ENCODE measurements around the gene MGAT5B. TPM values are rescaled to one million over a fixed set of nuclear protein-coding genes. Genes with fewer than 3 reads are reported as not detected.
"Not testable (repeated sequence)": the region's sequence is repeated elsewhere in the genome, so short reads cannot be mapped to it uniquely, and the experiment has no call there.

MGAT5B gene
- total and polyA plus RNA-seq, 2 experiments from 2014 or later: 0.11 to 0.16 TPM

DNA sequence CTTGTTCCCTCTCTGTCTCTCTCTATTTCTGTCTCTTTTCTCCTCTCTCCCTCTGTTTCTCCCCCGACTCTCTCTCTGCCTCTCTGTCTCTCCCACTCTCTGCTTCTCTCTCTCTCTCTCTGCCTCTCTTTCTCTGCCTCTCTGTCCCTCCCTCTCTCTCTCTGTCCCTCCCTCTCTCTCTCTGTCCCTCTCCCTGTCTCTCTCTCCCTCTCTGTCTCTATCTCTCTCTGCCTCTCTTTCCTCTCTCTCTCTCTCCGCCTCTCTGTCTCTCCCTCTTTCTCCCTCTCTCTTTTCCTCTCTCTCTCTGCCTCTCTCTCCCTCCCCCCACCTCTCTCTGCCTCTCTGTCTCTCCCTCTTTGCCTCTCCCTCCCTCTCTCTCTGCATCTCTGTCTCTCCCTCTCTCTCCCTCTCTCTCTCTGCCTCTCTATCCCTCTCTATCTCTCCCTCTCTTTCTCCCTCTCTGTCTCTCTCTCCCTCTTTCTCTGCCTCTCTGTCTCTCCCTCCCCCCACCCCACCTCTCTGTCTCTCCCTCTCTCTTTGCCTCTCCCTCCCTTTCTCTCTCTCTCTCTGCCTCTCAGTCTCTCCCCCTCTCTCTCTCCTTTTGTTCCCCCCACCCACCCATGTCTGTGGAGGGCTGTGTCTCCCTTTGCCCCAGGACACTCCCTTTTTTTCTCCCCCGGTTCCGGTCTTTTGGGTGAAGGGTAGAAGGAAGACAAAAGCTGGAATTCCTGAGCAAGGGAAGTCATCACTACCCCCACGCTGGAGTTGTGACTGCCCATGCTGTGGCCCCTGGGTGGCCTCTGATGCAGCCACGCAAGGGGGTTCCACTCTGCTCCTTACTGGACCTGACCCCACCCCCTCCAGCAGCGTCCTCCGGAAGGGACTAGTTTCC lies 27.1 kb upstream of the MGAT5B start:
- Histone ChIP-seq H3K79me2 (ENCODE audit: insufficient read depth) (no peaks in the 10 kb centered on the region), H3K9ac (no peak overlapping the region), H3K9me3 (ENCODE audit: low read depth) (no peaks in the 10 kb centered on the region), H3K4me3 (no peak overlapping the region), H3K27me3 (replicated peaks; ENCODE audit: insufficient read depth) (peaks cover 50% of the 10 kb centered on the region), H3K36me3 (ENCODE audit: low read depth) (no peaks in the 10 kb centered on the region), H4K20me1 (ENCODE audit: insufficient read depth) (no peaks in the 10 kb centered on the region), H3K27ac (no peak overlapping the region), H3F3A (ENCODE audit: insufficient read depth) (no peaks in the 10 kb centered on the region), H3K4me1 (ENCODE audit: insufficient read depth) (no peaks in the 10 kb centered on the region), H2AFZ (no peak overlapping the region), H3K9me2 (ENCODE audit: insufficient read depth) (no peaks in the 10 kb centered on the region), H3K4me2 (ENCODE audit: unreplicated experiment) (no peak overlapping the region)
- WGBS, 2 experiments (ENCODE audit: low coverage in 1 of 2, low lambda C conversion rate in 2 of 2, missing lambda C conversion rate in 2 of 2): 6 to 13% methylated on average over 7 to 8 of the region's 8 CpGs
- in situ Hi-C loops (cut with MboI): no loop called here
- DNase-seq: no peak
- TF ChIP-seq EZH2 (IDR thresholded peaks at IDR 0.05; ENCODE audit: insufficient read depth, poor library complexity, severe bottlenecking) (no peak), EZH2phosphoT487 (IDR thresholded peaks at IDR 0.05; ENCODE audit: insufficient read depth, low read depth) (no peak)

DNA sequence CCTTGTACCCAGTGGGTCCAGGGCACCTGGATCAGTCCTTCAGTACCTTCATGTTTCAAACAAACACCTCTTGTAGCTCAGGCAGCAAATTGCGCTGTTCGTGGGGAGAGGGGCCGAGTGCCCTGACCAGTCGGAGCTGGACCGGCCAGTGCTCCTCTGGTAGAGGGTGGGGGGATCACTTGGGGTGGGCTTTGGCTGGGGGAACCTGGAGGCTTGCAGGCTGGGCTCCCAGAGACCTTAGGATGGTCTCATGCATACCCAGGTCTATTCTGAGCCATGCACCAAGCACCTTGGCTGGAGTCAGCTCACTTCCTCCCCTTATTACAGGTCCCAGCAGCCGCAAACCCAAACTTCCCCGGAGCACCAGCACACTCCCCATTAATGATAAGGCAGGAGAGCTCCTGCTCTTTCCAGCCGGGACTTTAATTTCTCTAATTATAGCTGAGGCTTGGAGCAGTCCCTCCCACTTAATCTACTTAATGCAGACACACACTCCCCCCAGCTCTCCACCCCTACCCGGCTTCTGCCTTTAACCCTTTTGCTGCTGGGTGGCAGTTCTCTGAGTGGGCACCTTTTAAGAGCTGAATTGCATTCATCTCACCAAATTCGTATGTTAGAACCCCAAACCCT lies 26.3 kb upstream of the MGAT5B start:
- Histone ChIP-seq H3K9me3 (ENCODE audit: low read depth) (no peaks in the 10 kb centered on the region), H3K9me2 (ENCODE audit: insufficient read depth) (no peaks in the 10 kb centered on the region), H3K27ac (no peak overlapping the region), H3K27me3 (replicated peaks; ENCODE audit: insufficient read depth) (peaks cover 52% of the 10 kb centered on the region), H3K9ac (no peak overlapping the region), H4K20me1 (ENCODE audit: insufficient read depth) (no peaks in the 10 kb centered on the region), H3K36me3 (ENCODE audit: low read depth) (no peaks in the 10 kb centered on the region), H3K4me2 (ENCODE audit: unreplicated experiment) (no peak overlapping the region), H2AFZ (no peak overlapping the region), H3F3A (ENCODE audit: insufficient read depth) (no peaks in the 10 kb centered on the region), H3K79me2 (ENCODE audit: insufficient read depth) (no peaks in the 10 kb centered on the region), H3K4me1 (ENCODE audit: insufficient read depth) (no peaks in the 10 kb centered on the region), H3K4me3 (no peak overlapping the region)
- in situ Hi-C loops (cut with MboI): no loop called here
- 3 to 8% methylated on average over 9 to 10 of the region's 10 CpGs for WGBS, 2 experiments (ENCODE audit: low coverage in 1 of 2, low lambda C conversion rate in 2 of 2, missing lambda C conversion rate in 2 of 2)
- no peak for DNase-seq
- TF ChIP-seq EZH2phosphoT487 (IDR thresholded peaks at IDR 0.05; ENCODE audit: insufficient read depth, low read depth) (no peak), EZH2 (IDR thresholded peaks at IDR 0.05; ENCODE audit: insufficient read depth, poor library complexity, severe bottlenecking) (no peak)

DNA sequence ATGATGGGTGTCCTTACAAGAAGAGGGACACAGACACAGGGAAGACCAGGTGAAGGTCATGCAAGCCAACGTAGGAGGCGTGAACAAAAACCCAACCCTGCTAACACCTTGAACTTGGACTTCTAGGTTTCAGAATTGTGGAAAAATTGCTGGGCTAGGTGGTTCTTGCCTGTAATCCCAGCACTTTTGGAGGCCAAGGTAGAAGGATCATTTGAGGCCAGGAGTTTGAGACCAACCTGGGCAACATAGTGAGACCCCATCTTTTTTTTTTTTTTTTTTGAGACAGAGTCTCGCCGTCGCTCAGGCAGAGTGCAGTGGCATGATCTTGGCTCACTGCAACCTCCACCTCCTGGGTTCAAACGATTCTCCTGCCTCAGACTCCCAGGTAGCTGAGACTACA lies 25.1 kb upstream of the MGAT5B start:
- H3K9ac ChIP-seq; in situ Hi-C loops (cut with MboI); DNase-seq; H3K9me3 ChIP-seq (ENCODE audit: low read depth); H3K79me2 ChIP-seq (ENCODE audit: insufficient read depth); H2AFZ ChIP-seq; H4K20me1 ChIP-seq (ENCODE audit: insufficient read depth); H3K27ac ChIP-seq; H3K9me2 ChIP-seq (ENCODE audit: insufficient read depth); H3K4me1 ChIP-seq (ENCODE audit: insufficient read depth); H3F3A ChIP-seq (ENCODE audit: insufficient read depth); H3K36me3 ChIP-seq (ENCODE audit: low read depth); H3K4me2 ChIP-seq (ENCODE audit: unreplicated experiment); H3K4me3 ChIP-seq: not testable (repeated sequence)
- H3K27me3 ChIP-seq (replicated peaks; ENCODE audit: insufficient read depth): peaks cover 50% of the 10 kb centered on the region
- WGBS, 2 experiments (ENCODE audit: low coverage in 1 of 2, low lambda C conversion rate in 2 of 2, missing lambda C conversion rate in 2 of 2): 58 to 67% methylated on average over 6 of the region's 6 CpGs

- 30 to 31% methylated on average over 10 of the region's 10 CpGs for WGBS, 2 experiments (ENCODE audit: low coverage in 1 of 2, low lambda C conversion rate in 2 of 2, missing lambda C conversion rate in 2 of 2)
- DNase-seq: peak; percentile 26
Observed at GRCh38 chr17:76843703-76844484, 24.3 kb upstream of the MGAT5B start.

More at GRCh38 chr17:76843703-76844484, 24.3 kb upstream of the MGAT5B start:
- Histone ChIP-seq H3K4me2 (ENCODE audit: unreplicated experiment) (no peak overlapping the region), H3K9me3 (ENCODE audit: low read depth) (no peaks in the 10 kb centered on the region), H3K27me3 (replicated peaks; ENCODE audit: insufficient read depth) (peaks cover 49% of the 10 kb centered on the region), H3K4me3 (no peak overlapping the region), H3K36me3 (ENCODE audit: low read depth) (no peaks in the 10 kb centered on the region), H3K27ac (no peak overlapping the region), H3F3A (ENCODE audit: insufficient read depth) (no peaks in the 10 kb centered on the region), H3K79me2 (ENCODE audit: insufficient read depth) (no peaks in the 10 kb centered on the region), H4K20me1 (ENCODE audit: insufficient read depth) (no peaks in the 10 kb centered on the region), H3K9ac (no peak overlapping the region), H3K4me1 (ENCODE audit: insufficient read depth) (no peaks in the 10 kb centered on the region), H3K9me2 (ENCODE audit: insufficient read depth) (no peaks in the 10 kb centered on the region), H2AFZ (no peak overlapping the region)
- in situ Hi-C loops (cut with MboI): no loop called here
- TF ChIP-seq EZH2phosphoT487 (IDR thresholded peaks at IDR 0.05; ENCODE audit: insufficient read depth, low read depth) (no peak), EZH2 (IDR thresholded peaks at IDR 0.05; ENCODE audit: insufficient read depth, poor library complexity, severe bottlenecking) (no peak)
